HFF-Myc (cell line): ENCODE measurements around the gene CELA2B.

ENCODE experiments used
- DNase-seq: peaks from one replicate; pipeline ENCODE4 v3.0.0-alpha.2; 2011; ENCODE audit warnings: low read depth; ENCODE audit errors: extremely low read depth
- H3K4me3 ChIP-seq: replicated peaks from 2 replicates; pipeline ENCODE4 v1.5.1; 2011; ENCODE audit warnings: low read depth, mild to moderate bottlenecking, control low read depth, low read length
- TF ChIP-seq, protein P1 (sequence below): IDR thresholded peaks from 2 replicates; pipeline ENCODE4 v1.5.1; 2012; ENCODE audit warnings: mild to moderate bottlenecking, low read depth, low read length, control low read depth; ENCODE audit errors: missing control alignments

Gene CELA2B

DNA sequence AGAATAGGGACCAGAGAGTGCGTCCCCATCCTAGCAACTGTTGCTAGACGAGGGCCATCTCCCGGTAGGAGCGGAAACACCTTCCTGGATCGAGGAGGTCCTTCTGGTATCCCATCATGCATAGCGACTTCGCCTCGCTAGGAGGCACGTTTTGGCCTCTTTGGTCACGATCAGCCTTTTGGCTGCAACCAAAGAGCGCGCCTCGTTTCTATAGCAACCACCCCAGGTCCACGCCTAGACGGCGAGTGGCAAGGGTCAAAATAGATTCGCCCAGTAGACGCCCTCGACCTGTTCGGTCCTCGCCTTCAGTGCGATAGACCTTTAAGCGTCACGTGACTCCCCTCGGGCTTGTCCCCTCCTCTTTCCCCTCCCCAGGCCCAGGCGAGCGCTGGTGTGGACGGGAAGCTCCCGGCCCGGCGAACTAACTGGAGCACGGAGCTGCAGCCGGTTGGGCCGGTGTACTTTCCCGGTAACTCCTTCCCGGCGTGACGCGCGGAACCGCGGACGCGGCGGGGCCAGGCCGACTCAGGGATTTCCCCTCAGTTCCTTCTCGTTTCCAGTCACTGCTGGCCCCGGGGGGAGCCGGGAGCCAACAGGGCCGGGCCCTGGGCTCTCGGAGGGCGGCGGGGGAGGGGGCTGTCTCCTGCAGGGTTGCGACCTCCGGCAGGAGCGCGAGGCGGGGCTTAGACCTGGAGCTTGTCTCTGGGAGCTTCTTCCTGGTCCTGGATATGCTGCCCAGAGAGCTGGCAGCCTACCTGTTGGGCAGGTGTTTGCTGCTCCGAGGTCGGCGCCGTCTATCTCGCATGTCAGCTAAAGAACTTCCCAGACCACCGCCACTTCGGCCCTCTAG is 50.8 kb downstream of the CELA2B start, which contains the start of gene DNAJC16:
Gene DNAJC16, plus strand, starts transcription at position 359 of the 850 bp plus-strand sequence. CDS start 2,258 bp downstream, outside the sequence.
- peak; percentile 100 for DNase-seq
- peak within 1 kb of the TSS; percentile 76 for H3K4me3 ChIP-seq
- TF ChIP-seq, protein P1, sequence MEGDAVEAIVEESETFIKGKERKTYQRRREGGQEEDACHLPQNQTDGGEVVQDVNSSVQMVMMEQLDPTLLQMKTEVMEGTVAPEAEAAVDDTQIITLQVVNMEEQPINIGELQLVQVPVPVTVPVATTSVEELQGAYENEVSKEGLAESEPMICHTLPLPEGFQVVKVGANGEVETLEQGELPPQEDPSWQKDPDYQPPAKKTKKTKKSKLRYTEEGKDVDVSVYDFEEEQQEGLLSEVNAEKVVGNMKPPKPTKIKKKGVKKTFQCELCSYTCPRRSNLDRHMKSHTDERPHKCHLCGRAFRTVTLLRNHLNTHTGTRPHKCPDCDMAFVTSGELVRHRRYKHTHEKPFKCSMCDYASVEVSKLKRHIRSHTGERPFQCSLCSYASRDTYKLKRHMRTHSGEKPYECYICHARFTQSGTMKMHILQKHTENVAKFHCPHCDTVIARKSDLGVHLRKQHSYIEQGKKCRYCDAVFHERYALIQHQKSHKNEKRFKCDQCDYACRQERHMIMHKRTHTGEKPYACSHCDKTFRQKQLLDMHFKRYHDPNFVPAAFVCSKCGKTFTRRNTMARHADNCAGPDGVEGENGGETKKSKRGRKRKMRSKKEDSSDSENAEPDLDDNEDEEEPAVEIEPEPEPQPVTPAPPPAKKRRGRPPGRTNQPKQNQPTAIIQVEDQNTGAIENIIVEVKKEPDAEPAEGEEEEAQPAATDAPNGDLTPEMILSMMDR = peak; percentile 4

DNA sequence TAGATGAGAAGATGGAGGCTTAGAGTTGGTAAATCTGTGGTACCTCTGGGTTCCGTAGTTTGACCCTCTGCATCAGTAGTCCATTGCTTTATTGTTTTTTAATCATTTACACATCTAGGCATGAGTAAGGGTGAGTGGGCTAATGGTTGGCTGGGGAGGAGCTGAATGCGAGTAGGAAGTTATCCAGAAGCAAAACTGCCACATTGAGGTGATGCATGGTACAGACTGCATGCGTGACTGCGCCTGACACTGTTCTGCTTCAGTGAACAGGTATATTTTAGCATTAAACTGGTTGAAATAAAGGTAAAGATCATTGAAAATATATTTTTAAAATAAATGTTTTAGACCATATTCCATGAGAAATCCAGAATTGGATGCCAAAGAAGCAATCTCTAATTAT is 55.1 kb downstream of the CELA2B start:
- DNase-seq = no peak
- TF ChIP-seq, protein P1 = no peak
- H3K4me3 ChIP-seq = no peak overlapping the region

DNA sequence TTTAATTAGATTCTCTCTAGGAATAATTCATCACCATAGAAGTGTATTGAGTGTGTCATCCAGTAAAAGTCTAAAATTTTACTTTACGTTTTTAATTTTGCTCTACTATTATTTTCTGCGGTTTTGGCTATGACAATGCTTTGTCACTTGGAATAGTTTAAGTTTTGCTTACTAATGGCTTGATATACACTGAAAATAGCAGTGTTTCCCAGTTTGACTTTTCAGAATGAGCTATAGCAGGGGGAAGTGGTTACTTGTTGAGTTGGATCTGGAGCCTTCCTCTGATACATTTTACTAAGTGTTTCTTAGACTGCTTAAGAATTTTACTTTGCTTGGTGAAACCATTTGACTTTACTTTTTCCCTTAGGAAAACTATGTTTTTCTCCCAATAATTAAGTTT is 55.8 kb downstream of the CELA2B start:
- no peak overlapping the region for H3K4me3 ChIP-seq
- no peak for DNase-seq
- TF ChIP-seq, protein P1 = no peak

DNA sequence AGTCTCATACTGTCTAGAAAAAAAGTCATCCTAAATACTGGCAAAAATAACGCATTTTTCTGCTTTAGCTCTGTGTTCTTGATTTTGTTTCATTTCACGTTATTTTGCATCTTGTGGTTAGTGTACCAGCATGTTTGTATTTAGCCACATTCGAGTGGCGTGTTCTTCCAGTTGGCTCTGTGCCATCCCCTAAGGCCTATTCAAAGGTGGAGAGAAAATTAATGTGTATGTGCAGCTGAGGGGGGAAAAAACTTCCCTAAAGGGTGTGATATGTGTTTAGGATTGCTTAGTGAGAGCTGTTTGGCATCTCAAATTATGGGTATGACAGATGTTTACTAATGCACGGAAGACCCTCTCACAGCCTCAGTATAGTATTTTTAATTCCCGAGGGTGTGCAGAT is 62.9 kb downstream of the CELA2B start:
- no peak for DNase-seq
- no peak overlapping the region for H3K4me3 ChIP-seq
- TF ChIP-seq, protein P1 = no peak

DNA sequence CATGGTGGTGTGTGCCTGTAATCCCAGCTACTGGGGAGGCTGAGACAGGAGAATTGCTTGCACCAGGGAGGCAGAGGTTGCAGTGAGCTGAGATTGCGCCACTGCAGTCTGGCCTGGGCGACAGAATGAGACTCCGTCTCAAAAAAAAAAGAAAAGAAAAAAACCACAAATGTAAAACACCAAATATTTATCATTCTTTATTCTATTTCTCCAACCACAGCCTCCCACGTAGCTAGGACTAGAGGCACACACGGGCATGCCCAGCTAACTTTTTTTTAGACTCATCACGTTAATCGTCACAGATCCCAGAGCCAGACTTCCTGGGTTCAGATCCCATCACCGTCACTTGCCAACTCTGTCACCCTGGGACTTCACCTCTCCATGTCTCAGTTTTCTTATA is 64.3 kb downstream of the CELA2B start:
- TF ChIP-seq, protein P1 = no peak
- no peak for DNase-seq
- no peak overlapping the region for H3K4me3 ChIP-seq
